Lung (tissue), 12 donors: Measurements from ENCODE around the gene AIFM3. TPM values are rescaled to one million over a fixed set of nuclear protein-coding genes. Genes with fewer than 3 reads are reported as not detected.

Source experiments
- ATAC-seq: fragments of 200-7000 bp; cut with Tn5 transposase; one replicate; pipeline ENCODE4 v1.9.1; 2020; ENCODE audit warnings: moderate number of reproducible peaks; ENCODE audit not compliant: insufficient read depth, low FRiP score
- DNase-seq, 3 donors: peaks; one replicate each; pipeline ENCODE4 v3.0.0-alpha.2; 2013 to 2017
- H3K27ac ChIP-seq, 2 donors: one replicate each; pipeline ENCODE4 v1.5.1; 2013; ENCODE audit warnings: mild to moderate bottlenecking in 2 of 2, moderate library complexity in 2 of 2, control low read depth in 1 of 2, inconsistent platforms in 1 of 2, low read depth in 1 of 2, low read length in 1 of 2
- H3K27me3 ChIP-seq, 3 donors: one replicate each; pipeline ENCODE4 v1.5.1; 2013; ENCODE audit warnings: low read length in 2 of 3; ENCODE audit not compliant: control insufficient read depth in 3 of 3, insufficient read depth in 3 of 3
- H3K36me3 ChIP-seq, 4 donors: one replicate each; pipeline ENCODE4 v1.5.1; 2013; ENCODE audit warnings: low read length in 4 of 4, mild to moderate bottlenecking in 1 of 4, moderate library complexity in 1 of 4; ENCODE audit not compliant: control insufficient read depth in 4 of 4, insufficient read depth in 4 of 4
- H3K4me1 ChIP-seq, 5 donors: one replicate each; pipeline ENCODE4 v1.5.1; 2013; ENCODE audit warnings: low read length in 5 of 5, mild to moderate bottlenecking in 2 of 5, moderate library complexity in 1 of 5; ENCODE audit not compliant: control insufficient read depth in 5 of 5, insufficient read depth in 5 of 5
- H3K4me3 ChIP-seq: one replicate; pipeline ENCODE4 v1.5.1; 2013; ENCODE audit warnings: mild to moderate bottlenecking, control low read depth, moderate library complexity
- H3K9ac ChIP-seq, 2 donors: one replicate each; pipeline ENCODE4 v1.5.1; 2013; ENCODE audit warnings: low read length in 2 of 2, control low read depth in 1 of 2; ENCODE audit not compliant: insufficient read depth in 1 of 2
- H3K9me3 ChIP-seq, 4 donors: one replicate each; pipeline ENCODE4 v1.5.1; 2013; ENCODE audit warnings: low read length in 3 of 4, mild to moderate bottlenecking in 1 of 4, moderate library complexity in 1 of 4; ENCODE audit not compliant: control insufficient read depth in 4 of 4, insufficient read depth in 3 of 4
- CTCF ChIP-seq: IDR thresholded peaks from 2 replicates; pipeline ENCODE4 v1.5.1; 2012; ENCODE audit warnings: mild to moderate bottlenecking; ENCODE audit errors: control extremely low read depth, extremely low read depth
- WGBS, 2 donors: extraction: QIAGEN DNeasy Blood & Tissue Kit; methylation state at CpG; one replicate each; pipeline ENCODE4 v1.1.7; 2013; 5-methylcytosine and 5-hydroxymethylcytosine counted together
- polyA plus RNA-seq, 2 donors: library from polyadenylated mRNA; stranded (reverse); fragments of 200-250 nt; gene quantifications; one replicate each; pipeline ENCODE4 v1.2.1, GENCODE V29; 2013
- total RNA-seq, 2 donors: library from RNA; depleted of rRNA in 1 of 2; stranded (reverse); fragments of >200 nt in 1 of 2; gene quantifications; one replicate each; pipeline ENCODE4 v1.2.1, GENCODE V29; 2014 to 2021
- donor health status: control.
- donor health status: control.
- donor health status: Bipolar disorder and iron deficiency.
- donor health status: healthy.
- donor health status: DM: yes; HTN: yes; CAD: no.

The AIFM3 gene
- total and polyA plus RNA-seq, 4 donors = 0.48 to 7.5 (median 4.8) TPM

DNA sequence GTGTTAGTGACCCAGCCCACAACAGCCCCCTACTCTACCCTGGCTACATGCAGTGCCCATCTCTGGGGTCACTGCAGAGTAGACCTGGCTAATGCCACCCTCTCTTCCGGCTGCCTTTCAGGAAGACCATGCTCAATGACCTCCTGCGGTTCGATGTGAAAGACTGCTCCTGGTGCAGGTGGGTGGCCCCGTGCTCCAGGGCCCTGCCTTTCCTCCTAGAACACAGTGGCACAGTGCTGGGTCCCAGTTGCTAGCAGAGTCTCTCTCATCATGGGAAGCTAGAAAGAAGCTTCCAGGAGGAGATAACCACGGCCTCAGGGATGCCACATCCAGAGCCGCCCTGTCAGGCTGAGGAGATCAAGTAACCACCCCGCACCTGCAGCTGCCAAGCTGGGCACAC lies 18.7 kb downstream of the AIFM3 start:
- H3K27ac ChIP-seq = no peak overlapping the region
- no peaks in the 10 kb centered on the region for H3K9me3 ChIP-seq
- WGBS, 2 donors = 96 to 97% methylated on average over 7 of the region's 7 CpGs
- H3K4me1 ChIP-seq = peaks cover 0 to 17% (median 10%) of the 10 kb centered on the region in 5 donors
- no peak for TF ChIP-seq CTCF
- no peak overlapping the region for H3K4me3 ChIP-seq
- no peak overlapping the region for H3K9ac ChIP-seq
- DNase-seq (no peak), ATAC-seq (no peak)
- H3K27me3 ChIP-seq = no peaks in the 10 kb centered on the region
- peaks cover 0 to 26% (median 5%) of the 10 kb centered on the region in 4 donors for H3K36me3 ChIP-seq

DNA sequence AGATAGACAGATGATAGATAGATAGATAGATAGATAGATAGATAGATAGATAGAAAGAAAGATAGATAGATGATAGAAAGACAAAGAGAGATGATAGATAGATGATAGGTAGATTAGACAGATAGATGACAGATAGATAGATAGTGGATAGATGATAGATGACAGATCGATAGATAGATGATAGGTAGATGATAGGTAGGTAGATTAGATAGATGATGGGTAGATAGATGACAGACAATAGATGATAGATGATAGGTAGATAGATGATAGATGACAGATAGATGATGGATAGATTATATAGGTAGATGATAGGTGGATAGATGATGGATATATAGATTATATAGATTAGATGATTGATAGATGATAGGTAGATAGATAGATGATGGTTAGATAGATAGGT lies 19.3 kb downstream of the AIFM3 start:
- no peak for DNase-seq

DNA sequence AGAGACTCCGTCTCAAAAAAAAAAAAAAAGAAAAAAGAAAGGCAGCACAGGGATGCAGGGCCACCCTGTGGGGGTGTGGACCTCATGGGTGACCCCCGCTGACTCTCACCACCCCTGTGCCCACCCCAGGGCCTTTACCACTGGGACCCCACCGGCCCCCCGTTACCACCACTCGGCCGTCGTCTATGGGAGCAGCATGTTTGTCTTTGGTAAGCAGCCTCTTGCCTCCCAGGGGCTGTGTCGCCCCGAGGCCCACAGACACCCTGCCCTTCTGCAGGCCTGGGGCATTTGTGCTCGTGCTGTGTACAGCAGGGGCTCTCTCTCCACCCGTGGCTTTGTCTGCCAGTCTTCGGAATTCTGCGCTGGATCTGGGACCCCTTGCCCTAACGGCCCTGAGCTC lies 20.3 kb downstream of the AIFM3 start:
- H3K36me3 ChIP-seq = peaks cover 3 to 39% (median 8%) of the 10 kb centered on the region in 4 donors

More for the DNA sequence above, 19.3 kb downstream of the AIFM3 start:
- no peak overlapping the region for H3K4me3 ChIP-seq
- H3K36me3 ChIP-seq = peaks cover 0 to 29% (median 5%) of the 10 kb centered on the region in 4 donors
- H3K9me3 ChIP-seq = no peaks in the 10 kb centered on the region
- TF ChIP-seq CTCF = no peak
- WGBS, 2 donors = 91 to 96% methylated on average over 1 of the region's 1 CpG
- no peak overlapping the region for H3K27ac ChIP-seq
- no peaks in the 10 kb centered on the region for H3K27me3 ChIP-seq
- peaks cover 0 to 14% (median 5%) of the 10 kb centered on the region in 5 donors for H3K4me1 ChIP-seq
- no peak overlapping the region for H3K9ac ChIP-seq
- ATAC-seq = no peak

More for the DNA sequence above, 20.3 kb downstream of the AIFM3 start:
- no peaks in the 10 kb centered on the region for H3K27me3 ChIP-seq
- DNase-seq (no peak), ATAC-seq (no peak)
- H3K4me3 ChIP-seq = no peak overlapping the region
- no peak for TF ChIP-seq CTCF
- WGBS, 2 donors = 94 to 97% methylated on average over 14 of the region's 14 CpGs
- H3K9ac ChIP-seq = no peak overlapping the region
- no peak overlapping the region for H3K27ac ChIP-seq
- H3K9me3 ChIP-seq = no peaks in the 10 kb centered on the region
- peaks cover 0 to 11% (median 4%) of the 10 kb centered on the region in 5 donors for H3K4me1 ChIP-seq
